Suprapubic skin (tissue), 4 donors: Measurements from ENCODE around the gene OTUB2. TPM values are rescaled to one million over a fixed set of nuclear protein-coding genes. Genes with fewer than 3 reads are reported as not detected.

Experiments
- DNase-seq, 2 donors: peaks; one replicate each; pipeline ENCODE4 v3.0.0-alpha.2; 2019; ENCODE audit warnings: low spot score in 2 of 2
- H3K27ac ChIP-seq: fragments of 200-600 bp; sonication (generic); one replicate; pipeline ENCODE4 v1.5.1; 2019
- H3K27me3 ChIP-seq: fragments of 200-600 bp; sonication (generic); one replicate; pipeline ENCODE4 v1.5.1; 2019
- H3K36me3 ChIP-seq: fragments of 200-600 bp; sonication (generic); one replicate; pipeline ENCODE4 v1.5.1; 2019
- H3K4me1 ChIP-seq: fragments of 200-600 bp; sonication (generic); one replicate; pipeline ENCODE4 v1.5.1; 2019
- H3K4me3 ChIP-seq: fragments of 200-600 bp; sonication (generic); one replicate; pipeline ENCODE4 v1.5.1; 2019; ENCODE audit warnings: mild to moderate bottlenecking
- H3K9me3 ChIP-seq: fragments of 200-600 bp; sonication (generic); one replicate; pipeline ENCODE4 v1.5.1; 2019
- EP300 ChIP-seq: sonication (generic); formaldehyde crosslinking; IDR thresholded peaks from one replicate; pipeline ENCODE4 v1.6.1; 2017; ENCODE audit warnings: antibody characterized with exemption
- POLR2A ChIP-seq, 2 donors: fragments of 450-650 bp; IDR thresholded peaks; one replicate each; pipeline ENCODE4 v1.6.1; 2017; ENCODE audit warnings: antibody characterized with exemption in 2 of 2, mild to moderate bottlenecking in 2 of 2, moderate library complexity in 2 of 2
- POLR2AphosphoS5 ChIP-seq, 3 donors: sonication (generic); formaldehyde crosslinking; IDR thresholded peaks; one replicate each; pipeline ENCODE4 v1.6.1; 2017; ENCODE audit warnings: antibody characterized with exemption in 3 of 3
- WGBS: methylation state at CpG from one replicate; pipeline ENCODE4 v1.1.5; 2018; 5-methylcytosine and 5-hydroxymethylcytosine counted together
- total RNA-seq, 4 donors: library from RNA; depleted of rRNA; stranded (reverse); fragments of >200 nt; gene quantifications; one replicate each; pipeline ENCODE4 v1.1.0, GENCODE V29; 2016
- TF ChIP-seq, protein P1 (sequence below), 2 donors: fragments of 200-600 bp in 1 of 2; fragments of 450-650 bp in 1 of 2; sonication (generic) in 1 of 2; IDR thresholded peaks; one replicate each; pipeline ENCODE4 v1.5.1; 2016 to 2019; ENCODE audit warnings: antibody characterized with exemption in 2 of 2, mild to moderate bottlenecking in 1 of 2, moderate library complexity in 1 of 2

OTUB2 gene
- total RNA-seq, 4 donors from 2014 or later, result 7.2 to 35.5 (median 14.3) TPM

DNA sequence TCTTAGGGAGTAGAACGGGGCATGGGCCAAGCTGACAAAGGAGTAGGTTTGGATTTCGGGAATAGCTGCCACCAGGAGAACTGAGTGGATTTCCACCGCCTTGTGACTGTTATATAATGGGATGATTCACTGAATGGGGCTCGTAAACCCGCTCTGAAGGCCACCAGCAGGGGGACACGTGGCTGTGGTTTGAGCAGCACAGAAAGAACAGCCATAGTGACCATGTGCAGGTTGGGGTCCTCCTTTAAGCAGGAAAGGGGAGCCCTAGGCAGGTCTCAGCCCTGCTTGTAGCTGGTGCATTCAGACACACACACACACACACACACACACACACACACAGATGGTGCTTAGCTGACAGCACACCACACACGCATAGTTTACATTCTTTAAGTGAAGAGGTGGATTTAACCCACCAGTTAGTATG, 41.1 kb upstream of the OTUB2 start:
- Histone ChIP-seq H3K27ac (no peak overlapping the region), H3K4me1 (peaks cover 3% of the 10 kb centered on the region), H3K27me3 (no peaks in the 10 kb centered on the region), H3K4me3 (no peak overlapping the region), H3K9me3 (no peaks in the 10 kb centered on the region), H3K36me3 (no peaks in the 10 kb centered on the region)
- no peak for TF ChIP-seq EP300
- no peak for TF ChIP-seq POLR2A (IDR thresholded peaks at IDR 0.05)
- no peak for TF ChIP-seq POLR2AphosphoS5 (IDR thresholded peaks at IDR 0.05)
- TF ChIP-seq, protein P1, sequence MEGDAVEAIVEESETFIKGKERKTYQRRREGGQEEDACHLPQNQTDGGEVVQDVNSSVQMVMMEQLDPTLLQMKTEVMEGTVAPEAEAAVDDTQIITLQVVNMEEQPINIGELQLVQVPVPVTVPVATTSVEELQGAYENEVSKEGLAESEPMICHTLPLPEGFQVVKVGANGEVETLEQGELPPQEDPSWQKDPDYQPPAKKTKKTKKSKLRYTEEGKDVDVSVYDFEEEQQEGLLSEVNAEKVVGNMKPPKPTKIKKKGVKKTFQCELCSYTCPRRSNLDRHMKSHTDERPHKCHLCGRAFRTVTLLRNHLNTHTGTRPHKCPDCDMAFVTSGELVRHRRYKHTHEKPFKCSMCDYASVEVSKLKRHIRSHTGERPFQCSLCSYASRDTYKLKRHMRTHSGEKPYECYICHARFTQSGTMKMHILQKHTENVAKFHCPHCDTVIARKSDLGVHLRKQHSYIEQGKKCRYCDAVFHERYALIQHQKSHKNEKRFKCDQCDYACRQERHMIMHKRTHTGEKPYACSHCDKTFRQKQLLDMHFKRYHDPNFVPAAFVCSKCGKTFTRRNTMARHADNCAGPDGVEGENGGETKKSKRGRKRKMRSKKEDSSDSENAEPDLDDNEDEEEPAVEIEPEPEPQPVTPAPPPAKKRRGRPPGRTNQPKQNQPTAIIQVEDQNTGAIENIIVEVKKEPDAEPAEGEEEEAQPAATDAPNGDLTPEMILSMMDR (IDR thresholded peaks at IDR 0.05), result peak in 1 of 2 donors; percentile 10
- WGBS, result 57% methylated on average over 6 of the region's 7 CpGs
- no peak for DNase-seq

- Histone ChIP-seq H3K27ac (no peak overlapping the region), H3K4me3 (no peak overlapping the region), H3K27me3 (no peaks in the 10 kb centered on the region), H3K4me1 (peaks cover 3% of the 10 kb centered on the region), H3K9me3 (no peaks in the 10 kb centered on the region), H3K36me3 (no peaks in the 10 kb centered on the region)
- 79% methylated on average over 6 of the region's 9 CpGs for WGBS
- no peak for TF ChIP-seq POLR2AphosphoS5 (IDR thresholded peaks at IDR 0.05)
- no peak for TF ChIP-seq EP300
- TF ChIP-seq POLR2A (IDR thresholded peaks at IDR 0.05), result no peak
- TF ChIP-seq, protein P1 (IDR thresholded peaks at IDR 0.05), result no peak
- DNase-seq, result no peak
Observed at GRCh38 chr14:93986955-93987354, 39.2 kb upstream of the OTUB2 start.

GRCh38 chr14:93987376-93987775, 38.8 kb upstream of the OTUB2 start:
- no peak overlapping the region for H3K27ac ChIP-seq
- peaks cover 3% of the 10 kb centered on the region for H3K4me1 ChIP-seq
- H3K27me3 ChIP-seq, result no peaks in the 10 kb centered on the region
- WGBS, result 50% methylated on average over 11 of the region's 12 CpGs
- no peak for DNase-seq
- no peaks in the 10 kb centered on the region for H3K36me3 ChIP-seq
- H3K9me3 ChIP-seq, result no peaks in the 10 kb centered on the region
- TF ChIP-seq POLR2A (IDR thresholded peaks at IDR 0.05) (no peak), POLR2AphosphoS5 (IDR thresholded peaks at IDR 0.05) (no peak), EP300 (no peak)
- TF ChIP-seq, protein P1 (IDR thresholded peaks at IDR 0.05), result no peak
- H3K4me3 ChIP-seq, result no peak overlapping the region

- TF ChIP-seq POLR2A (IDR thresholded peaks at IDR 0.05) (no peak), EP300 (no peak), POLR2AphosphoS5 (IDR thresholded peaks at IDR 0.05) (no peak)
- TF ChIP-seq, protein P1 (IDR thresholded peaks at IDR 0.05), result no peak
- WGBS, result 21% methylated on average over 3 of the region's 3 CpGs
- Histone ChIP-seq H3K9me3 (no peaks in the 10 kb centered on the region), H3K4me3 (no peak overlapping the region), H3K4me1 (peaks cover 3% of the 10 kb centered on the region), H3K27ac (no peak overlapping the region), H3K36me3 (no peaks in the 10 kb centered on the region), H3K27me3 (no peaks in the 10 kb centered on the region)
- DNase-seq, result no peak
Observed at GRCh38 chr14:93987815-93988476, 38.2 kb upstream of the OTUB2 start.

GRCh38 chr14:93989939-93990338, 36.2 kb upstream of the OTUB2 start:
- 79% methylated on average over 4 of the region's 4 CpGs for WGBS
- Histone ChIP-seq H3K4me3 (no peak overlapping the region), H3K27me3 (no peaks in the 10 kb centered on the region), H3K9me3 (no peaks in the 10 kb centered on the region), H3K36me3 (no peaks in the 10 kb centered on the region), H3K4me1 (peaks cover under 1% of the 10 kb centered on the region), H3K27ac (no peak overlapping the region)
- TF ChIP-seq EP300 (no peak), POLR2AphosphoS5 (IDR thresholded peaks at IDR 0.05) (no peak), POLR2A (IDR thresholded peaks at IDR 0.05) (no peak)
- TF ChIP-seq, protein P1 (IDR thresholded peaks at IDR 0.05), result no peak
- DNase-seq, result no peak
